AG04449 (cell line): Measurements from ENCODE around the gene SDF4.

Experiments
- CTCF ChIA-PET: fragments of 350-600 bp; formaldehyde crosslinking; extraction: SDS; loops from one replicate; lab custom pipeline; 2021; ENCODE audit warnings: antibody characterized with exemption; lab: Yijun Ruan, JAX
- POLR2A ChIA-PET: fragments of 400-600, 350-600 bp; formaldehyde crosslinking; extraction: SDS; loops from one replicate; lab custom pipeline; 2020; ENCODE audit warnings: antibody characterized with exemption, inconsistent platforms; lab: Yijun Ruan, JAX
- DNase-seq: peaks from one replicate; pipeline ENCODE4 v3.0.0-alpha.2; 2010; ENCODE audit warnings: low read depth, low spot score
- H3K4me3 ChIP-seq: 2 replicates; pipeline ENCODE4 v1.5.1; 2011; ENCODE audit warnings: low read depth, mild to moderate bottlenecking, control low read depth, low read length
- TF ChIP-seq, protein P1 (sequence below): IDR thresholded peaks from one replicate; pipeline ENCODE4 v1.5.1; 2011; ENCODE audit warnings: mild to moderate bottlenecking, moderate library complexity, low read length, control low read depth, inconsistent platforms; ENCODE audit not compliant: insufficient read depth; ENCODE audit errors: missing control alignments

SDF4 gene

DNA sequence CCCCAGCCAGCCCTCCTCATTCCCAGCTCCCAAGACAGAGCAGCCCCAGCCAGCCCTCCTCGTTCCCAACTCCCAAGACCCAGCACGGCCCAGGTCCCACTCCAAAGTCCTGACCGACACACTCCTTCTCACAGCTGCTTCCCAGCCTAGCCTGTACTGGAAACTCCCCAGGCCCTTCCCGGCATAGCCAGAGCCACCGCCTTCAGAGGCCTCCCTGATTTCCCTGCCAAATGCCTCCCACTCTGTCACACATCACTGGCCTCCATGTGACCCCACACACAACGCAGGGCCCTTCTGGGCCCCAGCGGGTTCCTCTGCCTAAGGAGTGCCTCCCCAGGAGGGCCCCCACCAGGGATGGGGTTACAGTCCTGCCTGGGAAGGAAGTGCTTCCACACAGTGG, 39.0 kb upstream of the SDF4 start:
- TF ChIP-seq, protein P1, sequence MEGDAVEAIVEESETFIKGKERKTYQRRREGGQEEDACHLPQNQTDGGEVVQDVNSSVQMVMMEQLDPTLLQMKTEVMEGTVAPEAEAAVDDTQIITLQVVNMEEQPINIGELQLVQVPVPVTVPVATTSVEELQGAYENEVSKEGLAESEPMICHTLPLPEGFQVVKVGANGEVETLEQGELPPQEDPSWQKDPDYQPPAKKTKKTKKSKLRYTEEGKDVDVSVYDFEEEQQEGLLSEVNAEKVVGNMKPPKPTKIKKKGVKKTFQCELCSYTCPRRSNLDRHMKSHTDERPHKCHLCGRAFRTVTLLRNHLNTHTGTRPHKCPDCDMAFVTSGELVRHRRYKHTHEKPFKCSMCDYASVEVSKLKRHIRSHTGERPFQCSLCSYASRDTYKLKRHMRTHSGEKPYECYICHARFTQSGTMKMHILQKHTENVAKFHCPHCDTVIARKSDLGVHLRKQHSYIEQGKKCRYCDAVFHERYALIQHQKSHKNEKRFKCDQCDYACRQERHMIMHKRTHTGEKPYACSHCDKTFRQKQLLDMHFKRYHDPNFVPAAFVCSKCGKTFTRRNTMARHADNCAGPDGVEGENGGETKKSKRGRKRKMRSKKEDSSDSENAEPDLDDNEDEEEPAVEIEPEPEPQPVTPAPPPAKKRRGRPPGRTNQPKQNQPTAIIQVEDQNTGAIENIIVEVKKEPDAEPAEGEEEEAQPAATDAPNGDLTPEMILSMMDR: no peak
- ChIA-PET POLR2A (interaction anchor here (1.0 kb wide), 1 partner anchor 31 kb away, joined by 3 read pairs; no protein-coding TSS in a partner anchor), CTCF (interaction anchor here (1.1 to 2.8 kb wide), 3 partner anchors 15 to 148 kb away, joined by 3 to 10 read pairs (median 3); no protein-coding TSS in a partner anchor)
- DNase-seq: no peak
- no peak overlapping the region for H3K4me3 ChIP-seq

DNA sequence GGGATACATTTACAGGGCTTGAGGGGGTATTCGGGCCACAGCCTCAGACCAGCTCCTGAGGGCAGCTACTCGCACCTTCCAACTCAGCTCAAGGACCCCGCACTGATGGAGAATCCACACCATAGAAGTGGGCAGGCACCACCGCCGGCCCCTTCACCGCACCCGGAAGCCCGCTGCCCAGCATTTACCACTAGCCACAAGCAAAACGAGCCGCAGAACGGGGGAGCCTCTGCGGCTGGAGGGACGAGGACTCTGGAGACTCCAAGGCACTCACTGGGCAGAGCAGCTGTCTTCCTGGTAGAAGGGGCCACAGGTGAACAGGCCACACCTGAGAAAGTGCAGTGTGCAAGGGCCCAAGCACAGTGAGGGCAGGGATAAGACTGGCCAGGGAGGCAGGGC, 36.5 kb upstream of the SDF4 start:
- no peak overlapping the region for H3K4me3 ChIP-seq
- CTCF ChIA-PET: interaction anchor here (2.8 kb wide), 1 partner anchor 147 kb away, joined by 10 read pairs; no protein-coding TSS in a partner anchor
- TF ChIP-seq, protein P1: no peak
- DNase-seq: no peak
- POLR2A ChIA-PET: no interaction called here

DNA sequence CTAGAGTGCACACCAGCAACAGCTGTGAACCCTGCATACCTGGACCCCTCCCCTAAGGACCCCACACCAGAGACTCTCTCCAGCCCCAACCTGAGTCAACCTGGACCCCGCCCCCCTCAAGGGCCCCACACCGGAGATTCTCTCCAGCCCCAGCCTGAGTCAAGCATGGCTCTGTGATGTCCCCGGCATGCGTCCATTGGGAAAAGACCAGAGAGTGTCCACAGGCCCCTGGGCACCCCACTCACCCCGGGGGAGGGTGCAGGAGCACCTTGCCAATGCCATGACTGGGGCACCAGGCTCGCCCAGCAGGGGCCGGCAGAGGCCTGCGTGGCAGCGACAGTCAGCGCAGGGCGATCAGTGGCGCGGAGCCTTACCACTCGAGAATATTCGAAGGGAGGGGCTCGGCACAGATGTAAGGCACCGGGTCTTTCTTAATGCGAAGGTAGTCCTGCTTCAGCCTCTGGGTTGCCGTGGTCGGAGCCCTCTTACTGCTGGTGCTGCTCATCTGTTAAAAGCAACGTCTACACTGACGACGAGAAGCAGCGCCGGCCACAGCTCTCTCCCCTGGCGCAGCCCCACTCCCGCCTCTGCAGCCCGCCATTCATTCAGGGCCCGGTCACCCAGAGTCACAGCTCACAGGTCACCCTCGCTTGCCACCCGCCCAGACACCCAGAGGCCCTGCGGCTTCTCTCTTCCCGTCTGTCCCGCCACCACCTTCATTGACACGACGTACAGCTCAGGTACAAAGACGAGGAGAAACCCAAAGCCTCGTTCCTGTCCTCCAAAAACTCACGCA, 35.9 kb upstream of the SDF4 start:
- TF ChIP-seq, protein P1: no peak
- CTCF ChIA-PET: interaction anchor here (2.8 kb wide), 1 partner anchor 146 kb away, joined by 10 read pairs; no protein-coding TSS in a partner anchor
- no peak for DNase-seq
- H3K4me3 ChIP-seq: no peak overlapping the region
- POLR2A ChIA-PET: no interaction called here

DNA sequence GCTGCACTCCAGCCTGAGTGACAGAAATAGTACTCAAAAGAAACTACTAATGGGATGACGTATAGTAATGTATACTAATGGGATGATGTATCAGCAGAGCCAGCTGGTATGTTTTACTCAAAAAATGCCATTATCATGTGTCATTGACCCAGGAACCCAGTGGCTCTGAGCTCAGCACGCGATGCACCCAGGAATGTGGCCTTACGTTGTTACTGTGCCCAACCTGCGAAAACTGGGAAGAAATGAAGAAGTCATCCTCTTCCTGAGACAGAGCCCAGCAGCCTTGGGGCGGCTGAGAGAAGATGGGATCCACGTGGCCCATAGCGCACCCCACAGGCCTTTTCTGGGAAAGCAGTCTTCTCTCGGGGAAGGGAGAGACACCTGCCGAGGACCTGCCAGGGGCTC, 33.1 kb upstream of the SDF4 start:
- H3K4me3 ChIP-seq: peak overlapping the region; percentile 32
- ChIA-PET POLR2A (interaction anchor here (0.6 to 1.8 kb wide), 5 partner anchors 9 to 112 kb away, joined by 3 to 10 read pairs (median 3); partner anchors contain the start of genes C1QTNF12 and UBE2J2), CTCF (interaction anchor here (0.7 to 2.9 kb wide), 6 partner anchors 9 to 358 kb away, joined by 3 to 22 read pairs (median 4); partner anchors contain the start of gene UBE2J2)
- TF ChIP-seq, protein P1: peak; percentile 66
- peak; percentile 98 for DNase-seq

DNA sequence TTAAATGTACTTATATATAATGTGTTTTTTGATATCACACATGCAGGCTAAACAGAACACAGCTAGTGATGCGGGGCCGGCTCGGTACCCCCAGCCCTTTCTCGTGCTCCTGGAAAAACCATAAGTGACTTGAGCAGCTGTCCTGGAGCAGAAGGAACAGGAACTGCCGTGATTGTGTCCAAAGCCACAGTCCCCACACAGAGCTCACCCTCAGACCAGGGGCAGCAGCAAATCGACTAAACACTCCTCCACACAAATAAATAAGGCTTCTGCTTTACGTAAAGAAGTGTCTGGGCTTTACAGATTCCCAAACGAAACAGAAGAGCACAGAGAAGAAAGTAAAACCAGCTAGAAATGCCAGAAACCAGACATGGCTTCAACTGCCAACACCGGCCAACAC, 32.2 kb upstream of the SDF4 start:
- TF ChIP-seq, protein P1: no peak
- POLR2A ChIA-PET: interaction anchor here (1.8 kb wide), 1 partner anchor 9 kb away, joined by 10 read pairs; the partner anchor contains the start of gene UBE2J2
- CTCF ChIA-PET: interaction anchor here (1.0 to 2.9 kb wide), 7 partner anchors 10 to 262 kb away, joined by 3 to 22 read pairs (median 4); partner anchors contain the start of gene UBE2J2
- no peak for DNase-seq
- no peak overlapping the region for H3K4me3 ChIP-seq

DNA sequence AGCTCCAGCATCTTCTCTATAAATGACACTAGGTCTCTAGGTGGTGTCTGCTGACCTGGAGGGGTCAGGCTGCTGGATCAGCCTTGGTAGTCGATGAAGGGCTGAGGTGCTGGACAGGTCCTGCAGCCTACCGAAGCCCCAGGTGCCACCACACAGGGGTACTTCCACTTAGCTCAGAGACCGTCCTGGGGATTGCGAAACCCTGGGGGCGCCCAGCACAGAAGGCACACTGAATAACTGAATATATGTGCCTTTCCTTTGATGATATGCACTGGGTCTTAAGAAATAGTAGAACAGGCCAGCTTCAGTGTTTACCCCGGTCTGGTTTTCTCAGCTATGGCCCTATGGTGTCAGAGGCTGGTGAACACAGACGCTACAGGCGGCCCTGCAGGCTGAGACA, 31.0 kb upstream of the SDF4 start:
- TF ChIP-seq, protein P1: no peak
- ChIA-PET POLR2A (interaction anchor here (0.6 kb wide), 1 partner anchor 161 kb away, joined by 4 read pairs; no protein-coding TSS in a partner anchor), CTCF (interaction anchor here (2.9 kb wide), 1 partner anchor 141 kb away, joined by 22 read pairs; no protein-coding TSS in a partner anchor)
- no peak overlapping the region for H3K4me3 ChIP-seq
- no peak for DNase-seq
